Glutamatergic neuron (in vitro differentiated cells): ENCODE results near the gene OAT. TPM values are rescaled to one million over a fixed set of nuclear protein-coding genes. Genes with fewer than 3 reads are reported as not detected.

ENCODE experiments used
- DNase-seq: peaks from one replicate; pipeline ENCODE4 v3.0.0; 2022
- H3K27ac Mint-ChIP-seq: one replicate; pipeline ENCODE4 v1.8.0; 2020; ENCODE audit warnings: mild to moderate bottlenecking, mixed read lengths, inconsistent platforms; ENCODE audit not compliant: unreplicated experiment
- H3K27me3 Mint-ChIP-seq: one replicate; pipeline ENCODE4 v1.8.0; 2020; ENCODE audit warnings: mild to moderate bottlenecking, moderate library complexity, mixed read lengths, inconsistent platforms; ENCODE audit not compliant: unreplicated experiment
- H3K36me3 Mint-ChIP-seq: one replicate; pipeline ENCODE4 v1.8.0; 2020; ENCODE audit warnings: mild to moderate bottlenecking, mixed read lengths, inconsistent platforms; ENCODE audit not compliant: unreplicated experiment
- H3K4me1 Mint-ChIP-seq: one replicate; pipeline ENCODE4 v1.8.0; 2020; ENCODE audit warnings: mild to moderate bottlenecking, low read depth, mixed read lengths, inconsistent platforms; ENCODE audit not compliant: unreplicated experiment
- H3K4me3 Mint-ChIP-seq: one replicate; pipeline ENCODE4 v1.8.0; 2020; ENCODE audit warnings: mild to moderate bottlenecking, mixed read lengths, inconsistent platforms; ENCODE audit not compliant: unreplicated experiment
- H3K9me3 Mint-ChIP-seq: one replicate; pipeline ENCODE4 v1.8.0; 2020; ENCODE audit warnings: mild to moderate bottlenecking, moderate library complexity, mixed read lengths, inconsistent platforms; ENCODE audit not compliant: unreplicated experiment
- CTCF ChIP-seq: fragments of 200-600 bp; sonication (generic); IDR thresholded peaks from one replicate; pipeline ENCODE4 v1.5.0; 2021; ENCODE audit not compliant: partially characterized antibody, unreplicated experiment
- total RNA-seq: library from RNA; stranded (reverse); fragmentation: NEBNext Ultra II Directional; extraction: Animal tissue kit (Norgen Biotek cat#: 25700); gene quantifications from one replicate; pipeline ENCODE4 v1.2.1, GENCODE V29; 2021; ENCODE audit not compliant: unreplicated experiment

The OAT gene
- total RNA-seq, 1 donor from 2014 or later, result 49.2 TPM

GRCh38 chr10:124388476-124388822, 30.3 kb downstream of the OAT start:
- Mint-ChIP-seq H3K4me1 (no peaks in the 10 kb centered on the region), H3K27ac (no peak overlapping the region), H3K9me3 (peaks cover 6% of the 10 kb centered on the region), H3K36me3 (peaks cover 6% of the 10 kb centered on the region), H3K4me3 (no peak overlapping the region), H3K27me3 (peaks cover 2% of the 10 kb centered on the region)
- TF ChIP-seq CTCF, result no peak
- no peak for DNase-seq

DNA sequence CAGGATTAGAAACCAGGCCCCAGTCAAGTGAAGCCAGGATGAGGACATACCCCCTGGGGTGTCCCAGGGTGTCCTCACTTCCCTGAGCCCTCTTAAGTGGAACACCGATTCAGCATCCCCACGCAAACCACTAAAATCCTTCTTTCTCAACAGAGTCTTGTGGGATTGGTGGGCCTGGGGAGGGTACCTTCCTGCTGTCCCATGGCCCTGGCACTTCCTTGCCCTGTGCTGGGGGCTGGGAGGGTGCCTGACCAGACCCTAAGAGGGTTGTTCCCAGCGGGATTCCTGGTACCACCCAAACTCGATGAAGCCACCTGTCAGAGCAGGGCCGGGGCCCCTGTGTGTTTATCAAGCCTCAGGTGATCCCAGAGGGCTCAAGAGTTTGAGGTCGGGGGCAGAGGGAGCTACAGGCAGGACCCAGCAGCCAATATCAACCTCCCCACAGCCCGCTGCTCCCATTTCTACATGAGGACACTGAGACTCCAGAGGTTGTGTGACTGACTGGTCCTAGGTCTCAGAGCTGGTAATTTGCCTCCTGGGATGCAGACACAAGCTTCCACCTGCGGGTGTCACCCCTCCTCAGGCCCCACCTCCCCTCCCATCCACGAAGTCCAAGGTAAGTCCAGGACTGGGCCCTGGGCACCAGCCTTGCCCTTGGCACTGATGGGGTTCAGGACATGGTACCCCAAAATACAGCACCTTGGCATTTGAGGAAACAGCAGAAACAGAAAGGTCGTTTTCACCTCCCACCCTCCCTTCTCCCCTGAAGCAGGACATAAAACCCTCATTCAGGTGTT, 31.4 kb downstream of the OAT start:
- Mint-ChIP-seq H3K4me3 (no peak overlapping the region), H3K4me1 (no peaks in the 10 kb centered on the region), H3K27me3 (peaks cover 2% of the 10 kb centered on the region), H3K9me3 (peaks cover 6% of the 10 kb centered on the region), H3K36me3 (peaks cover 3% of the 10 kb centered on the region), H3K27ac (no peak overlapping the region)
- no peak for DNase-seq
- no peak for TF ChIP-seq CTCF

GRCh38 chr10:124386186-124387077, 32.3 kb downstream of the OAT start:
- Mint-ChIP-seq H3K36me3 (no peaks in the 10 kb centered on the region), H3K27ac (no peak overlapping the region), H3K9me3 (peaks cover 6% of the 10 kb centered on the region), H3K27me3 (peaks cover 2% of the 10 kb centered on the region), H3K4me1 (no peaks in the 10 kb centered on the region), H3K4me3 (no peak overlapping the region)
- TF ChIP-seq CTCF, result no peak
- no peak for DNase-seq

- no peak for TF ChIP-seq CTCF
- peaks cover 6% of the 10 kb centered on the region for H3K9me3 Mint-ChIP-seq
- no peak for DNase-seq
- no peak overlapping the region for H3K4me3 Mint-ChIP-seq
- H3K4me1 Mint-ChIP-seq, result no peaks in the 10 kb centered on the region
- H3K27ac Mint-ChIP-seq, result no peak overlapping the region
- H3K27me3 Mint-ChIP-seq, result peaks cover 2% of the 10 kb centered on the region
- H3K36me3 Mint-ChIP-seq, result no peaks in the 10 kb centered on the region
Observed at GRCh38 chr10:124385627-124386185, 33.0 kb downstream of the OAT start.
